IPS DF 6.9 (cell line): ENCODE measurements around the gene CNPY1.

Experiments
- DNase-seq: peaks from one replicate; pipeline ENCODE4 v3.0.0-alpha.2; 2013; ENCODE audit warnings: low read depth, low spot score
- H3K27ac ChIP-seq: one replicate; pipeline ENCODE4 v1.5.1; 2013; ENCODE audit warnings: low read length, control low read depth
- H3K27me3 ChIP-seq: 2 replicates; pipeline ENCODE4 v1.6.1; 2013; ENCODE audit warnings: mild to moderate bottlenecking, low read length; ENCODE audit not compliant: control insufficient read depth, insufficient read depth
- H3K36me3 ChIP-seq: 2 replicates; pipeline ENCODE4 v1.6.1; 2013; ENCODE audit warnings: low read length; ENCODE audit not compliant: control insufficient read depth, insufficient read depth
- H3K4me1 ChIP-seq: 2 replicates; pipeline ENCODE4 v1.6.1; 2013; ENCODE audit warnings: low read length; ENCODE audit not compliant: control insufficient read depth, insufficient read depth
- H3K4me3 ChIP-seq: 2 replicates; pipeline ENCODE4 v1.5.1; 2013; ENCODE audit warnings: mild to moderate bottlenecking, low read length
- H3K9me3 ChIP-seq: 2 replicates; pipeline ENCODE4 v1.6.1; 2013; ENCODE audit warnings: low read length, inconsistent platforms; ENCODE audit not compliant: control insufficient read depth, insufficient read depth
- WGBS: extraction: QIAGEN DNeasy Blood & Tissue Kit; methylation state at CpG from one replicate; pipeline ENCODE4 v1.1.7; 2013; ENCODE audit warnings: mixed read lengths, missing lambda C conversion rate; ENCODE audit not compliant: insufficient read length, insufficient coverage; 5-methylcytosine and 5-hydroxymethylcytosine counted together

The CNPY1 gene

DNA sequence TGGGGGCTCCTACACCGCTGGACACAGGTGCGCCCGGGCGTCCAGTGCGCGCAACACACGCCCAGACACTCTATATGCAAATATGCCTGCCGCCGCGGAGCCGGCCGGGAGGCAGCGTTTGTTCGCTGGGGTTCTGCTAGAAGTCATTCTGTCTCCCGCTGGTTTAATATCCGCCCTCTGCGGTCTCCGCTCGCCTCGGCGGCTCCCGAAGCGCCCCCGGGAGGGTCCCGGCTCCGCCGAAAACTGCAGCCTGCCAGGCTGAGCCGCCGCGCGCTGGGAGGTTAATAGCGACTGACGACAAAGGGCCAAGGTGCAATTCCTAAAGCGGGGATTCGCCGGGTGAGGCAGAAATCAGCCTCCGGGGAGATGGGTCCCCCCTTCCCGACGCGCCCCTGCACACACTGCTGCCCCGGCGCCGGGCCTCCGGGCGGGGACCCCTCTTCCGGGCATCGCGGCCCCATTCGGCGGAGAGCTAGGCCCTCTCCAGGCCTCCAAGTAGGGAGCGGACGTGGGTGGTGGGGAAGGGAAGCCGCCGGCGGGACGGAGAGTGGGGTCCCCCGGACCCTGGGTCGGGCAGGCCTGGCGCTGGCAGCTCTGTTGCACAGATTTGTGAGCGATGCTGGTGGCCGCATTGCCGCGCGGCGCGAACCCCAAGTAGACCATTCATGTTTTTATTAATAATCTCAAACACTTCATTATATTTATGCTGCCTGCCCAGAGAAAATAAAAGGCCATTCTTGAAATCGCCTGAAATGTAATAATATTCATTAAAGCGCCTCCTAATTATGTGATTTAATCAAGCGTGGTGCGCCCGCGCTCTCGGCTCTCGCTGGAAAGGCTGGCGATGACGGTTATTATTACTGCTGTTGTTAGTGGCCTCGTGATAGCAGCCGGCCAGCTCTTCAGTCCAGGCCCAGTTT is 79.3 kb downstream of the CNPY1 start:
- no peak for DNase-seq
- Histone ChIP-seq H3K36me3 (no peaks in the 10 kb centered on the region), H3K9me3 (no peaks in the 10 kb centered on the region), H3K4me1 (peaks cover 4% of the 10 kb centered on the region; the same call in 1 of the 2 replicates), H3K27ac (no peak overlapping the region), H3K27me3 (peaks cover 90% of the 10 kb centered on the region), H3K4me3 (no peak overlapping the region)
- WGBS: no CpG with 5 or more reads among the region's 78 CpGs

DNA sequence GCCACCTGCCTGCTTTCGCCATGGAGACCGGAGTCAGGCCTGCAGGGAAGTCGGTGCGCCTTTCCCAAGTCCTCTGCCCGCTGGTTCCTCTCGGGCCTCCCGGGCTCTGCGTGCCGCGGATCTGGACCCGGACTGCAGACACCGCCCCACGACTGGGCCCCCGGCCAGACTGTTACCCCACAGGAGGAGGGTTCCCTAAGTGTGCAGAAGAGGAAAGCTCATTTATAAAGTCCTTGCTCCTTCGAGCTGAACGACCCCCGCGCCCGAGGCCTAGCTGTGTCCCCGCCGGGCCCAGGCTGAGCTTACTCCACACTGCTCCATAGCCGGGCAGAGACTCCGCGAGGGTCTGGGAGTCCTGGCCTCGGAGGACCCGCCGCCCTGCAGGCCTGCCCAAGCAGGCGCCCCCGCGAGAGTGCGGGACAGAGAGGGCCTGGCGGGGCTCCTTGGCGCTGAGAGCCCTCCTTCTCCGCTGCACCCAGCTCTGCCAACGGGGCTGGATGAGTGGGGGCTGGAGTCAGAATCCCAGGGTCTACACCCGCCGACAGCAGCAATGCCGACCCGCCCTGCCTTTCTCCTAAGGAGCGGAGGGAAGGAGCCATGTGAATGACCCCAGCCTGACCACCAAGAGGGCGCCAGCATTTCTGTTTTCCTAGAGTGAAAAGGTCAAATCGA is 80.1 kb downstream of the CNPY1 start:
- no CpG with 5 or more reads among the region's 42 CpGs for WGBS
- no peak overlapping the region for H3K4me3 ChIP-seq
- H3K36me3 ChIP-seq: no peaks in the 10 kb centered on the region
- no peaks in the 10 kb centered on the region for H3K9me3 ChIP-seq
- H3K27ac ChIP-seq: no peak overlapping the region
- H3K27me3 ChIP-seq: peaks cover 90% of the 10 kb centered on the region
- DNase-seq: no peak
- H3K4me1 ChIP-seq: peaks cover 2% of the 10 kb centered on the region; the same call in 1 of the 2 replicates

DNA sequence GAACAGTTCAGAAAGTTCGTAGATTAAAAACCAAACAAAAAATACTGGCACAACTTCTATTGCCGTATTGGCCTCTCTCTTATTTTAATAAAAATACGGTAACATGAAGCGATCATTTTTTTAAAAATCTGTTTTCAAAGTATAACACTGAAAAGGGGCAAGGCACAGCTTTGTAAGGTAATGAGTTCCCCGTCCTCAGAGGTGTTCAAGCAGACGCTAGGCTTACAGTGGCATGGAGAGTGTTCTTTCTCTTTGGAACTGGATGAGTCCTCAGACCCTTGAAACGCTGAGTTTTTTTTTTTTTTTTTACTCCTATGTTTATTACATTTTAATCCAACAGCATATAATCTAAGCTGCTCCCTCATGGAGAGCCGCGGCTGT is 80.6 kb downstream of the CNPY1 start:
- Histone ChIP-seq H3K27me3 (peaks cover 90% of the 10 kb centered on the region), H3K4me1 (peaks cover 1% of the 10 kb centered on the region; the same call in 1 of the 2 replicates), H3K27ac (no peak overlapping the region), H3K4me3 (no peak overlapping the region), H3K9me3 (no peaks in the 10 kb centered on the region), H3K36me3 (no peaks in the 10 kb centered on the region)
- no CpG with 5 or more reads among the region's 9 CpGs for WGBS
- DNase-seq: no peak

DNA sequence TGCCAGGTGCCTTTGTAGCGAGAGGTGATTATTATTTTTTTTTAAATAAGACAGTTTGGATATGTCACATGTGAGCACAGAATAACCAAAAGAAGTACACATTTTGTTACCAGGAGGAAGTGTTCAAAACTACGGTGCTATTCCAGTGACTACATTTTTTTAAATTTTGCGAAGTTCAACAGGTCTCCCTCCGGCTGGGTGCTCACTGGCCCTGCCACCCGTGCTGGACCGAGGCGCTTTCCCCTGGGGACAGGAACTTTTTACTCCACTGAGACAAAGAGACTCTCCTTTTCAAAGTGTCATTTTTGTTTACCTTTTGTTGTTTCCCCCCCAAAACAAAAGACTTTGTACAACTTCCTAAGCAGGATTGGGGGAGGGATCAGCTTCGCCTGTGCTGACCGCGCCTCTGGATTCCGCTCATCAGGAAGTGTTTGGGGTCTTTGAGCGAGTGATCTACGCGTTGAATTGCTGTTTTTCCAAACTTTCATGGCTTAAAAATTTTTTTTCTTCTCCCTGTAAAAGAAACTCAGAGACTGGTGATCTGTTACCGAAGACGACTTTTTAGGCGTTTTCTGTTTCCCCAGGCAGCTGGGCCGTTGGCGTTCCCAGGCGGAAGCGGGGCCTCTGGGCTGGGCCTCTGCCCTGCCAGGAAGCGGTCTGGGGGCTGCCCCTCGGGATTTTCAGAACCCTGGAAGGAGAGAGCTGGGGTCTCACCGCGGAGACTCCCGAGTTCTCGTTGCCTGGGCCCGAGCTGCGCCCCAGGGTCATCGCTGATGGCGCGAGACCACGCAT is 81.2 kb downstream of the CNPY1 start:
- no peak overlapping the region for H3K4me3 ChIP-seq
- H3K4me1 ChIP-seq: peaks cover 1% of the 10 kb centered on the region; the same call in 1 of the 2 replicates
- WGBS: no CpG with 5 or more reads among the region's 33 CpGs
- H3K36me3 ChIP-seq: no peaks in the 10 kb centered on the region
- no peak for DNase-seq
- H3K27ac ChIP-seq: no peak overlapping the region
- H3K9me3 ChIP-seq: no peaks in the 10 kb centered on the region
- H3K27me3 ChIP-seq: peaks cover 91% of the 10 kb centered on the region

DNA sequence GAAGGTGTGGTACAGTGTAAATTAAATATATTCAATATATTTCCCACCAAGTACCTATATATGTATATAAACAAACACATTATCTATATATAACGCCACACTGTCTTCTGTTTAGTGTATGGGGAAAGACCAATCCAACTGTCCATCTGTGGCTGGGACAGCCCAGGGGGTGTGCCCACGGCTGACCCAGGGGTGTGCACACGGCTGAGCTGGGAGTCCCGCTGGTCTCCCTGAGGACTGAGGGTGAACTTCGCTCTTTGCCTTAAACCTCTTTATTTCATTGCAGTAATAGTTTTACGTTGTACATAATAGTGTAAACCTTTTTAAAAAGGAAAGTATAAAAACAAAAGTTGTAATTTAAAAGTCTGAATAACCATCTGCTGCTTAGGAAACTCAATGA is 82.2 kb downstream of the CNPY1 start:
- no CpG with 5 or more reads among the region's 6 CpGs for WGBS
- no peaks in the 10 kb centered on the region for H3K36me3 ChIP-seq
- H3K27me3 ChIP-seq: peaks cover 91% of the 10 kb centered on the region
- H3K9me3 ChIP-seq: no peaks in the 10 kb centered on the region
- no peak overlapping the region for H3K27ac ChIP-seq
- DNase-seq: no peak
- peaks cover 3% of the 10 kb centered on the region; the same call in 1 of the 2 replicates for H3K4me1 ChIP-seq
- no peak overlapping the region for H3K4me3 ChIP-seq

DNA sequence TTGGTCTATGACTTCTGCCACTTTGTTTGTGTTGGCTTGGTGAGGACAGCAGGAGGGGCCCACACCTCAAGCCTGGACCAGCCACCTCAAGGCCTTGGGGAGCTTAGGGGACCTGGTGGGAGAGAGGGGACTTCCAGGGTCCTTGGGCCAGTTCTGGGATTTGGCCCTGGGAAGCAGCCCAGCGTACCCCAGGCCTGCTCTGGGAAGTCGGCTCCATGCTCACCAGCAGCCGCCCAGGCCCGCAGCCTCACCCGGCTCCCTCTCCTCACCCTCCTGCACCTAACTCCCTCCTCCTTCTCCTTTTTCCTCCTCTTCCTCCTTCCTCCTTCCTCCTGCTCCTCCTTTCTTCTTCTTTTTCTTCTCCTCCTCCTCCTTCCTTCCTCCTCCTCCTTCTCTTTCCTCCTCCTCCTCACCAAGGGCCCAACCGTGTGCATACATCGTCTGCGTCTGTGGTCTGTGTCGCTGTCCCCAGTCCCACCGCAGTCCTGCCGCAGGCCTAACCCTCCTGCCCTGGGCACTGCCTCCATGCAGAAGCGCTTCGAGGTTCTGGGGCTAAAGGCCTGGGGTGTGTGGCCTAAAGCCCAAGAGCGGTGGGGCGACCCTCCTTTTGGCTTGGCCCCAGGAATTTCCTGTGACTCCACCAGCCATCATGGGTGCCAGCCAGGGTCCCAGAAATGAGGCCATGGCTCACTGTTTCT is 83.1 kb downstream of the CNPY1 start:
- DNase-seq: no peak
- H3K27me3 ChIP-seq: peaks cover 91% of the 10 kb centered on the region

DNA sequence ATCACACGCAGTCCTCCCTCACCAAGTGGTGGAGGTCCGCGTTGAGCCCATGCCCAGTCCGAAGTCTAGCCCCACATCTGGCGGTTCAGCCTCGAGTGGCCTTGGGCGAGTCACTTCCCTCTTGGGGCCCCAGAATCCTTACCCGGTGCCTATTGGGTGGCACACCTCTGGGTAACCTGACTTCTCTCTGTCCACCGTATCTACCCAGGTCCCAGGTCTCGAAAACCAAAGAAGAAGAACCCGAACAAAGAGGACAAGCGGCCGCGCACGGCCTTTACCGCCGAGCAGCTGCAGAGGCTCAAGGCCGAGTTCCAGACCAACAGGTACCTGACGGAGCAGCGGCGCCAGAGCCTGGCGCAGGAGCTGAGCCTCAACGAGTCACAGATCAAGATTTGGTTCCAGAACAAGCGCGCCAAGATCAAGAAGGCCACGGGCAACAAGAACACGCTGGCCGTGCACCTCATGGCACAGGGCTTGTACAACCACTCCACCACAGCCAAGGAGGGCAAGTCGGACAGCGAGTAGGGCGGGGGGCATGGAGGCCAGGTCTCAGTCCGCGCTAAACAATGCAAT is 84.1 kb downstream of the CNPY1 start:
- H3K9me3 ChIP-seq: no peaks in the 10 kb centered on the region

More for the DNA sequence above, 83.1 kb downstream of the CNPY1 start:
- WGBS: no CpG with 5 or more reads among the region's 15 CpGs
- H3K4me1 ChIP-seq: peaks cover 5% of the 10 kb centered on the region; the same call in 1 of the 2 replicates
- H3K9me3 ChIP-seq: no peaks in the 10 kb centered on the region
- H3K4me3 ChIP-seq: no peak overlapping the region
- no peaks in the 10 kb centered on the region for H3K36me3 ChIP-seq
- H3K27ac ChIP-seq: no peak overlapping the region

DNA sequence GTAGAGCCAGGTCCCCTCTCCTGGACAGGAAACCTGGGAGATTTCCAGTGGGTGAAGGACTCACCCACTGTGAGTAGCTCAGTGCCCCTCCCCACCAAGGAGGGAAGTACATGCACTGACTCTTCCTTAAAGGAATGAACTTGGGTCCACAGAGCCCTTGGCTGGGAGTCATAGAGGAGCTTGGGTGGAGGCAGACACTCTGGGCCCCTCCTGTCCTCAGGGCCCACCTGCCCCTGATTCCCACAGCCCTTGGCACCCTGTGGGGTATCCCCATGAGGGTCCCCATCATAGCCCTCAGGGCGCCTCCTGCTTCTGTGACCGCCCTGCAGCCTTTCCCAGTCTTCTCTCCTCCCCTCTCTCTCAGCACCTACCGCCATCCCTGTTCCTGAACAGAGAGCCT is 84.7 kb downstream of the CNPY1 start:
- no peak overlapping the region for H3K4me3 ChIP-seq
- peaks cover 90% of the 10 kb centered on the region for H3K27me3 ChIP-seq
- no CpG with 5 or more reads among the region's 3 CpGs for WGBS
- no peaks in the 10 kb centered on the region for H3K9me3 ChIP-seq
- no peaks in the 10 kb centered on the region for H3K36me3 ChIP-seq
- peaks cover 5% of the 10 kb centered on the region; the same call in 1 of the 2 replicates for H3K4me1 ChIP-seq
- DNase-seq: no peak
- H3K27ac ChIP-seq: no peak overlapping the region

More for the DNA sequence above, 84.1 kb downstream of the CNPY1 start:
- Histone ChIP-seq H3K36me3 (no peaks in the 10 kb centered on the region), H3K27ac (no peak overlapping the region), H3K4me3 (no peak overlapping the region), H3K27me3 (peaks cover 88% of the 10 kb centered on the region), H3K4me1 (peaks cover 5% of the 10 kb centered on the region; the same call in 1 of the 2 replicates)
- DNase-seq: no peak
- WGBS: no CpG with 5 or more reads among the region's 33 CpGs

DNA sequence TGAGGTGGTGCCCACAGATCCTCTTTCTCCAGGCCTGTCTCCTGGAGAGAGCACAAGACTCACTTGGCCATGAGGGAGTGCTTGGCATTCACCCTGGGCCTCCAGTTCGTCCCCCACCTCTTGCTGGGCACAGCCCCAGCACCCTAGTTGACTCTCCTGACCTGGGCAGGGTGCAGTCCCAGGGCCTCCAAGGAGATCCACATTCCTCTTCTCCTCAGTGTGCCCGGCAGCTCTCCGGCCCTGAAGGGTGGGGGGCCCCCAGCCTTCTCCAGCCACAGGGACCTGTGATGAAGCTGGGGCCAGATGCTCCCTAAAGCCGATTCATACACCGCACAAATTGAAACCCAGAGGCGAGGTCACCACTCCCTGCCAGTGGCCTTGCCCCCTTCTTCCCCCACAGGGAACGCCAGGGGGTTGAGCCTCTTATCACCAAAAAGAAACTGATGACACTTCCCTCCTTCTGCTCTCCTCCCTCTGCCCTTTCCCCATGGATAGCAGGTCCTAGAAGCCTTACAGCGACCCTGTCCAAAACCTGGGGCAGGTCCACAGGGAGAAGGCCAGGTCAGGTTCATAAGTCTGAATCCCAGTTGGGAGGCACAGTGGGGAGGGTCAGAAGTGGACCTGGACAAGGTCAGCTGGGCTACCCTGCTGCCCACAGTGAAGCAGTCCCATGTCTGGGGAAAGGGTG is 85.3 kb downstream of the CNPY1 start:
- no CpG with 5 or more reads among the region's 8 CpGs for WGBS
- Histone ChIP-seq H3K36me3 (no peaks in the 10 kb centered on the region), H3K4me1 (peaks cover 6% of the 10 kb centered on the region; the same call in 1 of the 2 replicates), H3K4me3 (no peak overlapping the region), H3K27me3 (peaks cover 90% of the 10 kb centered on the region), H3K27ac (no peak overlapping the region), H3K9me3 (no peaks in the 10 kb centered on the region)
- DNase-seq: no peak
